ENCODE measurements around the gene RNF20.

GRCh38 chr9:101582553-101582952 is 48.9 kb downstream of the RNF20 start:
- TF ChIP-seq CTCF (IDR thresholded peaks at IDR 0.05) (no peak), EP300 (IDR thresholded peaks at IDR 0.05; ENCODE audit: low read depth) (no peak), POLR2A (IDR thresholded peaks at IDR 0.05) (no peak), POLR2AphosphoS5 (IDR thresholded peaks at IDR 0.05) (no peak)
